HG02623 (cell line): ENCODE measurements around the gene CACNA2D1.
"Not testable (repeated sequence)": the region's sequence is repeated elsewhere in the genome, so short reads cannot be mapped to it uniquely, and the experiment has no call there.

Experiments used
- ATAC-seq: cut with Tn5 transposase; IDR thresholded peaks from one replicate; pipeline ENCODE4 v1.9.1; 2021; ENCODE audit warnings: moderate library complexity; ENCODE audit not compliant: unreplicated experiment

The CACNA2D1 gene

DNA sequence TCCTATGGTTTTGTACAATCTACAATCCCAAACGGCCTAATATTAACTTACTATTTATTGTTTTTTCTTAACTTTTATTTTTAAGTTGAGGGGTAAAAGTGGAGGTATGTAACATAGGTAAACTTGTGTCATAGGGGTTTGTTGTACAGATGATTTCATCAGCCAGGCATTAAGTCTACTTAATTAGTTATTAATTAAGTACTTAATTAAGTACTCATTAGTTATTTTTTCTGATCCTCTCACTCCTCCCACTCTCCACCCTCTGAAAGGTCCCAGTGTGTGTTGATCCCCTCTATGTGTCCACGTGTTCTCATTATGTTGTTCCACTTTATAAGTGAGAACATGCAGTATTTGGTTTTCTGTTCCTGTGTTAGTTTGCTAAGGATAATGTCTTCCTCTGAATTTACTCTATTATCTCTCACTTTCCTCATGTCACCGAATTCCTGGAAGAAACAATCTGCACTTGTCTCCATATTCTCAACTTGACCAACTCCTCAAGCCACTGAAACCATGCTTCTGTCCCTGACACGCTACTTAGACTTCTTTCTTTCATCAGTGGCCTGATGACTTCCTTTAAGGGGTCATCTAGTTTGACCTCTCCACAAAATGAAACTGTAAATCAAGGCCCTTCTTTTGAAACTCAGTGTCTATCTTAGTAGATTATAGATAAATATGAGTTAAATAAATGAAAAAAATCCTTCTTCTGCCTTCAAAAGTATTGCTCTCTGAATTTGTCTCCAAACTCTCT, 9.1 kb downstream of the CACNA2D1 start:
- ATAC-seq: no peak

DNA sequence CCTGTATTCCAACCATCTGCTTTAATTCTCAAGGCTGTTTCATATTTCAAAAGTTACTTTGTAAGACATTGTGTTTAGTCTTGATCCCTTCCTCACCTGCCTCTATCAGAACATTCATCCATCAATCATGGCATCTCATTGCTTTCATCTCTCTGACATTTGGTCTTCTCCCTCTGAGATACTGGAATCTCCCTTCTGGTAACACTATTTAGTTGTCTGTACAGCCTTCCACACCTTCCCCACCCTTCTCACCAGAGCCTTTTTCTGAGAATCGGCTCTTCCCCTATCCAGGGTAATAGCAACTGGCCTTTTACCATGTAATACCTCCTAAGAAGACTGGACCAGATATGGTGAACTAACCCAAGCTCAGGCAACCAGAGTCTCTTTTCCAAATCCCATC, 10.1 kb downstream of the CACNA2D1 start:
- no peak for ATAC-seq

DNA sequence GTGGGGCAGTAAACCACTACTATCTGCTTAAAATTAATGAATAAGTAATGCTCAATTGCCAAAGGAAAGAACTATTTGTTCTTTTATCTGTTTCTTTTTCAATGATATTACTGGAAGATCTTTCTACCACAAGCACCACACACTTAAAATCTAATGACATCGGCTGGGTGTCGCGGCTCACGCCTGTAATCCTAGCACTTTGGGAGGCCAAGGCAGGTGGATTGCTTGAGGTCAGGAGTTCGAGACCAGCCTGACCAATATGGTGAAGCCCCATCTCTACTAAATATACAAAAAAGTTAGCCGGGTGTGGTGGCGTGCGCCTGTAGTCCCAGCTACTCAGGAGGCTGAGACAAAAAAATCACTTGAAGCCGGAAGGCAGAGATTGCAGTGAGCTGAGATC, 10.8 kb downstream of the CACNA2D1 start:
- ATAC-seq: not testable (repeated sequence)

DNA sequence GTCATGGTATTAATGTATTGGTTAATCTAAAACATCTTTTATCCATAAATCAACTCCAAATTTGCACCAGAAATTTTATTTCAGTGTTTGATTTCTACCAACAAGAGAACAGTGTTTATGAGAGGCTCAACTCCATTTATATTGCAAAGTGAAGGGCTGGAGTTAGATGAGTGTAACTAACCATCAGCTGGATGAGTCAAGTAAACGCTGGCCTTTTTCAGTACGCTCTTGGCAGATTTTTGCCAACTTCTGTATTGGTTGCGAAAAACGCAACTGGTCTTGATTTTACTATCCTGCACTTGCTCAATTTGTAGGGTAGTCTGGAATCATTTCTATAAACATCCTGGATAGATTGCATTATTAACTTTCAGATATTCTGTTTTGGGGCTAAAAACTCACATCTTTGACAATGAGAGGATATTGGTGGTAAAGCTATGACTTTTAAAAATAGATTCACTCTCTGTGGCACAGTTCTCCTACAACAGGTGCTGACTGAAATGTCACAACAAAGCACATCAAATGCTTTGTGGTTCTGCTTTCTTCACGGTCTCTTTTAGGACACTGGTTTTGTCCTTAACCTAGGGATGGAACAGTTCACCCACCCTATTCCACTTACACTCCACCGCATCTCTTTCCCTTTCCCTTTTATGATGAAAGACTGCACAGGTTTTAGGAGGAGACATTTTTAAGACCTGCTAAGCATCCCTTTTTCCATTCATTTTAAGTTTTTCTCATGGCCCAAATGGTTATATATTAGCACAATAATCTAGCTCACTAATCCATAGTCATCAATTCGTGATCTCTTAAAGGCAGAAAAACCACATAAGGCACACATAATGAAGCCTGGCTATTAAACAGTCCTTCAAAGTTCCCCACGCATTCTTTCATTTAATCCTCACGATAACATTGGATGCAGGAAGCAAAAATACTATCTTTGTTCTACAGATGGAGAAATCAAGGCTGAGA, 12.8 kb downstream of the CACNA2D1 start:
- ATAC-seq: no peak

DNA sequence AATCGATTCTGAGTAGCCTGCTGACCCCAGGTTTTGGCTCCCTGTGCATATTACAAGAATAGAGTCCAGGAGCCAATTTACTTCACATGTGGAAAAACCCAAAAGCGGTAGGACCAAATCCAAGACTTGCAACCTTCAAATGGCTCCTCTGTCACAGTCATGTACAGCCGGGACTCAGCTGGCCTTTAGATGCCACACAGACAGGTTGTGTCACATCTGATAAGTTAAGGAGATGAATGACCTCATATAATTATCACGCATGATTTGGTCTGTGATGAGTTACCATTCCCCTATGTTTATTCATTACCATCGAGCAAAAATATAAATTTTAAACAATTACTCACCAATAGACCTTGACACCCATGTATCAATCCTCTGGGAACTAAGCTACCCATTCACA, 14.2 kb downstream of the CACNA2D1 start:
- ATAC-seq: no peak

DNA sequence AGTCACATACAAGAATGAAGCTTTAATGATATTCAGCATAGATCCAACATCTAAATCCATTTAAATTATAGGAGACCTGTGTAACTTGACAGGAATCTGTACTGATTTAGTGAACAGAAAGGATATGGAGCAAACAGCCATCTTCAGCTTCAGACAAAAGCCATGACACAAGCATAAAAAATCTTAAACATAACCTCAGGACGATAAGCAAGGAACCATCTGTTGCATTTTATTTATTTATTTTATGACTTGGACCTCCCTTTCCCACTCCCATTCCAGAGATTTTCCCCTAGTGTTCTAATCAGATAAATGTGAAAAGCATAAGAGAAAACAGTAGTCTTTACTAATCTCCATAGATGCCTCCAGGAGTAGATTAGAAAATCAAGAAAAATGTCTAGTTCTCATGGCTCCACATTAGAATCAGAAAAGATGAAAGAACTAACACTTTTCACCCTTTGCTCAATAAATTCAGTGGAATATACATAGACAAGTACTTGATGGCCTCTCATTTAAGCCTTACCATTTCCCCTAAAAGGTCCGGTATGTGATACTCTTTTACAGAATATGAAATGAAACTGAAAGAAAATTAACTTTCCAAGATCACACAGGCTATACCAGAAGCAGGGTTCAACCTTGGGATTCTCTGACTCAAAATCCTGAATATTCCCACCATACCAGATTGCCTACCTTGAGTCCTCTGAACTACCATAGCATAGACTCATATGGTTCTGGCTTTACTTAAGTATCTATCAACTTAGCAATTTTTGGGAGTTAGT, 15.2 kb downstream of the CACNA2D1 start:
- no peak for ATAC-seq

DNA sequence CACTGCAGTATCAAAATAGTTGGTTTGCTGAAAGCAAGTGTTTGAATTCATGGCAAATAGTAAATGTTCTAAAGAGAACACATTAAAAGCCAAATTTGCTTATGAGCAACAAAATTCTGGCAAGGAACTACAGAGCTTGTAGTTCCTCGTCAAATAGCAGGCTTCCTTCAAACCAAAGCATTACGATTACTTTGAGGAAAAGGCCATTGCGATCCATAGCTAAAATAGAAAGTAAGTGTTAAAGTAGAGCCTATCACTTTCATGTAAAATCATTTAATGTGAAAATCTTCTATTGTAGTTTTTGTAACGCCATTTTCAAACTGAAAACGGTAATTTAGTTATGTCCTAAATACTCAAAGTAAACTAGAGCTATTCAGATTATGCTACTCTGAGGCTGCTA, 20.1 kb downstream of the CACNA2D1 start:
- ATAC-seq: no peak

DNA sequence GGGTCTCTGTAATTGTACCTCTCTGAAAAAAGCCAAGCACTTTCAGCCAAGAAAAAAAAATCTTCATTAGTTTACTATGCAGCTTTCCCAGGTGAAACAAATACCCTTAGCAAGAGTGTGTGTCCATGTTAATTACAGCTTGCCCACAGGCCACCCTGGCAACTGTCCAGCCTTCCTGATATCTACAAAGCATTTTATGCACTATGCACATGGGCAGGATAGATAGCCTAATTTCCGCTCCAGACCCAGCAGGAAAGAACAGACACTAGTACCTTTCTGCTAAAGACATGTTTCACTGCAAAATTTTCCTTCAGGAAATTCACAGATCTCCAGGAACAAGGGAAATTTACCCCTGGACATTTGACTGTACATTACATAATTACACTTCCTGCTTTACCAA, 24.4 kb downstream of the CACNA2D1 start:
- ATAC-seq: no peak

DNA sequence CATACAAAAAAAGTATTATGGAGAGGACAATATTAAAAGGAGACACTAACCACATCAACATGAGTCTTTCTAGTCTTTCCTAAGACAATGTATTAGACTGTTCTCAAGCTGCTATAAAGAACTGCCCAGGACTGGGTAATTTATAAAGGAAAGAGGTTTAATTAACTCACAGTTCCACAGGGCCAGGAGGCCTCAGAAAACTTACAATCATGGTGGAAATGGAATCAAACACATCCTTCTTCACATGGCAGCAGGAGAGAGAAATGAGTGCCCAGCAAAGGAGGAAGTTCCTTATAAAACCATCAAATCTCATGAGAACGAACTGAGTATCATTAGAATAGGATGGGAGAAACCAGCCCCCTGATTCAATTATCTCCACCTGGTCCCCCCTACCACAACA, 25.7 kb downstream of the CACNA2D1 start:
- no peak for ATAC-seq

DNA sequence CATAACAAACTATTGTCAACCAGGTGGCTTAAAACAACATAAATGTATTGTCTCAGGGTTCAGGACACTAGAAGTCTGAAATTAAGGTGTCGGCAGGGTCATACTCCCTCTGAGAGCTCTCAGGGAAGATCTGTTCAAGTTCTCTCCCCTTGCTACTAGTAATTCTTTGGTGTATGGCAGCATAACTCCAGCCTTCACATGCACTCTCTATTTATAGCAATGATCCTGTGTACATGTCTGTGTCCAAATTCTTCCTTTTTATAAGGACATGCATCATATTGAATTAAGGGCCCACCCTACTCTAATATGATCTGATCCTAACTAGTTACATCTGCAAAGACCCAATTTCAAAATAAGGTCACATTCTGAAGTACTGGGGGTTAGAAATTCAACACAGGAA, 27.2 kb downstream of the CACNA2D1 start:
- ATAC-seq: no peak

DNA sequence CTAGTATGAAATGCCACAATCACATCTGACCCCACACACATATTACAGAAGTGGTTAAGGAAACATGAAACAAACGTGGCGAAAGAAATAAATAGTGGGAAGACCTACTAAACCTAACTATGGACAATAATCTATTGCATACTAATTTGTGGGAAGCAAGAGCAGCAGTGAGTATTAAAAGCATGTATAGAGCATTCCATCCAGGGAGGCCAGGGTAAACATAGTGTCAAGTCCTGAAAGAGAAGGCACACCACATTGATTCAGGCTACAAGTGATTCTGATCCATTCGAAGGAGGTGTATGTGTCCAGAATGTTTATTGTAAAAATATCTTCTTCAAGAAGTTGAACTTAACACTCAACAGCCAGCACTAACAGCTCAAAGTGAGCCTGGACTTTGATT, 29.2 kb downstream of the CACNA2D1 start:
- ATAC-seq: no peak

DNA sequence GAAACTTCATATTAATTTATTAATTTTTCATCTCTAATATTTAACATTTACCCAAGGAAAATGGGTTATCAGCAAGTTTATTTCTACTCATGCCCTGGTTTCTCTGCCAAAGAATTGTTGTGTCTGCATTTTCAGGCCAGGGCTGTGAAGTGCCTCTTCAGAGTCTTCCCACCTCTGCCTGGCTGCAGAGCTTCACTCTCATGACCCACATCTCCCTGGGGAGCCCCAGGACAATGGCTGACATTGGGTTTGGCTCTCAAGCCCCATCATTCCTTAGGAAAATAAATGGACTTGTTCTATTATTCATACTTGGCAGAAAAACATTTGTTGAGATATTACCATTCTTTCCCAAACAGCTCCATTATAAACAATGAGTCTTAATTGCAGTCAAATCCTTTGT, 30.3 kb downstream of the CACNA2D1 start:
- ATAC-seq: no peak

DNA sequence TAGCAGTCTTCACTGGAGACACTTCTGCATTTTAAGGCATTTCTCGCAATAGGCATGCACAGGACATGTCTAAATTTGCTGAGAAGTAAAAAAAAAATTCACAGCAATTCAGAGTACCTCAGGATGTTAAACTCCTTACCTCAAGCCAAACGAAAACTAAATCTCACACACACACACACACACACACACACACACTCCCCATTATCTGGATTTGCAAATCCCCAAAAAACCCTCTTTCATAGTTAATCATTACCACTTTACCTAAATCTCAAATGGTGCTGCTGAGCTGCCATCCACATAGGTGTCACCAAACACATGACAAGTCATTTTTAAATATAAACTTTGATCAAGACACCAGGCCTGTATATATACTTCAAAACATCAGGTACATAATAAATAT, 31.8 kb downstream of the CACNA2D1 start:
- no peak for ATAC-seq

DNA sequence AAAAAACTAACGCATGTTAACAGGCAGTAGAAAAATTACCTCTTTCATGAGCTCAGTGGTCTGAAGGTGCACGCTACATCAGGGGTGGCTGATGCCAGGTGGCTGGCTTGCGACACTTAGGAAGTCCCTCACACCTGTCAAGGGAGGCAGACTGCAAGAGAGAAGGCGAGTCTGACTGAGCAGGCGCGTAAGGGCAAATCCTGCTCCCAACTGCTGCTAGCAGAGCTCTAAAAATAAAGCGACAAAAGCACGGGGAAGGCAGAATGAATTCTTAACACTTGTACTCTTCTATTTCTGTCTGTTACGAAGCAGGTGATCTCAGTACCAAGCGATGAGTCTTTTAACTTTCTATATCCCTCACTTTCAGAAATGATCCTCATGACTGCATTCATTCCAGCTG, 33.1 kb downstream of the CACNA2D1 start:
- no peak for ATAC-seq

DNA sequence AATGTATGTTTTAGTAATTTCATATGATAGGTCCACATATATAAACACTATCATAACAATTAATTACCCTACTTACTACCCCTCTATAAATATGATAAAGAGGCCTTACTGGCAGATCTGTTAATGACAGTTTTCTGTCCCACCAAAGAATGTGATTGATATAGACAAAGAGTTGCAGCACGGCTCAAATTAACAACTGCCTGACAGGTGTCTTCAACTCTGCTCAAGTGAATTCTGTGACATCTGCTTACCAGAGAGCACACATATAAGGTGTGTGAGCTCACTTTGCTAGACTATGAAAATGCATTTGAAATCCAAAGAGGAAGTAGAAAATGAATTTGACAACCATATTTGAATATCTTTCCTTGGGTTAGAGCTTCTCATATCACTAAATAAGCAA, 36.6 kb downstream of the CACNA2D1 start:
- ATAC-seq: no peak

DNA sequence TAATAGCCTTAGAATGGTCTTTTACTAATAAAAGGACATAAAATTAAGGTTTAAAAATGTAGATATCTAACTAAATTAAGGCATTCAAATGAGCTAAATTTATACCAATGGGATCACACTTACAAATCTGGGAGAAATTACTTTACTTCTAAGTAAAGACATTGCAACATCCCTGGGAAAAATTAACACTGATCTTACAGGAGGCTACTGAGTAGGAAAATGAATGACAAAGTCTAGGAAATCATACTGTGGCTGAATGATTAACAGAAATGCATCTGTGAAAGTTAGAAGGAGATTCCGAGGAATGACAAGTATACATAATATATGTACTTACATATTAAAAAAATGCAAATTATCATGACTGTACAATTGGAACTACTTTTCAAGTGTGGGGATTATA, 38.3 kb downstream of the CACNA2D1 start:
- no peak for ATAC-seq

DNA sequence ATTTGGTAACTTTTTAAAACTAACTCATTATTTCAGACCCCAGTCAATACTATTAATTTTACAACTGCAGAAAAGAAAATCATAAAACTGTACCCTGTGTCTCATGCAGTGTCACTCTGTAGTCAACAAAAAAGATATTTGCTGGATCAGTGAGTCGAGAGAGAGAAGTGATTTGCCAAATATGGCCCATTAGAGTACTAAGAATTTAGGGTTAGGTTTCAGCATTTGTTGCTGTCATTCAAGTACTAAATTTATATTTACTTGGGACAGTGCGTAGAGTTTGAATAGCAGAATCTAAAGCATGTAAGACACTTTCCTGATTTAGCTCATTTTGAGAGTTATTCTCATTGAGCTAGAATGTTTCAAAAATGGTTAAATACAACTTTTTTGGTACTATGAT, 38.9 kb downstream of the CACNA2D1 start:
- ATAC-seq: no peak

DNA sequence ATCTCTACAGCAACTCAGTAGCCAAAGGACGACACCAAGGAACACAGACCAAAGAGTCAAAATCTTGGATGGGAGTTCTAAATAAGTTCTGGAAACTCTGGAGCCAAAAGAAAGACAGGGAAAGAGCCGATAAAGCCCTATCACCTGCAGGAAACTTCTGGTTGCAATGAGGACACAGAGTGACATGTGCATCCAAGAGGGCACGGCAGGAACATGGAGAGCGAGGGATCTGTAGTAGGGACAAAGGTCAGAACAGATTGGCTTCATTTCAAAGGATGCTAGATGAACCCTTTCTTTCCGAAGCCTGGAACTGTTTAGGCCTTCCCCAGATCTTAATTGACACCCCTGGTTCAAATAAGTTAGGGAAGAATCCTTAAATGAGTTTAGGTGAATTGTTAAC, 39.5 kb downstream of the CACNA2D1 start:
- no peak for ATAC-seq

DNA sequence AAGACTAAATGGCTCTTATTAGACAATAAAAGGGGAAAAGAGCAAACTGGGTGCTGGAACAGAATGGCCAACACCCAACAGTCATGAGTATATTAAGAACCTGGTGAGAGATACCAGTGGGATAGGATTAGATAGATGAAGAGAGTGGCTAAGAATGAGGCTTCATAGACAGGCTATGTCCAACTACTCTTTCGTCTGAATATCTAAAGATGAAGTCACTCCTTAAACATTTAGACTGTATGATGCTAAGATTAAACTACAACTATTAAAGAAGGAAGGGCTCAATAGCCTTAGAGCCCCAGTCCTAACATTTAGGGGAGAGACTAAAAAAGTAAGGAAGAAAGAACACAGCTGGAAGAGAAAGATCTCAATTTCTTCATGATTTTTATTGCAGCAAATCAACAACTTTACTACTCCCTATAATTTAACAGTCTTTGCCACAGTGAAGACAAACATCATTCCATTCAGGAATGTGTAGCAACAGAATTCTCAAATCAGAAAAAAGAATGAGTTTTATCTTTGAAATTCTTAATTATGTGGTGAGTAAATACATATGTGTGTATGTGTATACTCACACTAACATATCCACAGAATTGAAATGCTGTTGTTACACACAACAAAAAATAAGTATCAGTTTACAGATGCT, 45.6 kb downstream of the CACNA2D1 start:
- no peak for ATAC-seq

DNA sequence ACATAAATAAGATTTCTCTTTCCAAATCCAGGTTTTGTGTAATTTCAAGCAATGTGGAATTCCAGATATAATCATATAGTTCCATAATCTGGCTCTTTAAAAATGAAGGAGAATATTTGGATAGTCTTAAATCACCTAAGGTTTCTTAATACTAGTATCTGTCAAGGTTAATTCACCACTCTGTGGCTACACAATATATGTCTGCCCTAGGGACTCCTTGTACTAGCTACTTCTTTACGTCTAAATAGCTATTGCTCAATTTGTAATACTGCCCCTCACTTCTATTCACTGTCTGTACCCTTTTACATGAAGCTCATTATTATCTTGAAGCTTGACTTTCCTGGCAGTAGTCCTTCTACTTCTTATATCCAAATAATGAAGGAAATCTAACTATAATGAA, 47.2 kb downstream of the CACNA2D1 start:
- no peak for ATAC-seq

DNA sequence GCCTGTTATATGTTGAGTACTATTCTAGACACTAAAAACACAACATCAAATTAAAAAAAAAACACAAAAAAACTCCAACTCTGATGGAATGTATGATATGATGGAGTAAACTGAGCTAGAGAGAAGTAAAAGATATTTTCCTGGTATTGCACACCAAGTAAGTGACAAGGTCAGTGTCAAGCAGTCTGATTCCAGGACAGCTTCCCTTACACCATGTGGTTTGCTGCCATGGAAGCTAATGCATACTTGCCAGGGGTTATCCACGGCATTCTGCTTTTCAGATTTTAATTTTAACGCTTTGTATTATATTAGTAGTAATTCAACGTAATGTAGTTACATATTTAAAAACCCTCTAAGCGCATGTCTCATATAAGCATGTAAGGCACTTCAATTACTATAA, 48.4 kb downstream of the CACNA2D1 start:
- ATAC-seq: no peak
